SK-N-SH treated with all-trans-retinoic acid at 6 μM for 48 hours (cell line): ENCODE results near the gene WDR46.

Source experiments
- ARNTL ChIP-seq: fragments of 450-650 bp; formaldehyde crosslinking; IDR thresholded peaks from 2 replicates; pipeline ENCODE4 v1.5.0; 2020; ENCODE audit warnings: low read depth, mild to moderate bottlenecking, moderate library complexity, borderline replicate concordance
- CSDC2 ChIP-seq: fragments of 250-450 bp; sonication (Bioruptor Pico); IDR thresholded peaks from 2 replicates; pipeline ENCODE4 v1.5.0; 2020; ENCODE audit warnings: mild to moderate bottlenecking, moderate library complexity
- CSRNP3 ChIP-seq: fragments of 250-450 bp; sonication (Bioruptor Pico); IDR thresholded peaks from 2 replicates; pipeline ENCODE4 v1.5.1; 2021; ENCODE audit warnings: mild to moderate bottlenecking, moderate library complexity
- ESRRG ChIP-seq: fragments of 250-450 bp; sonication (Bioruptor Pico); IDR thresholded peaks from 2 replicates; pipeline ENCODE4 v1.6.1; 2021; ENCODE audit warnings: mild to moderate bottlenecking
- GLIS3 ChIP-seq: fragments of 250-450 bp; sonication (Bioruptor Pico); IDR thresholded peaks from 2 replicates; pipeline ENCODE4 v1.5.0; 2020; ENCODE audit warnings: mild to moderate bottlenecking, moderate library complexity
- ISL1 ChIP-seq: fragments of 250-450 bp; sonication (Bioruptor Pico); IDR thresholded peaks from 2 replicates; pipeline ENCODE4 v2.1.2; 2022; ENCODE audit warnings: mild to moderate bottlenecking, moderate library complexity
- PPARA ChIP-seq: fragments of 250-450 bp; sonication (Bioruptor Pico); IDR thresholded peaks from 2 replicates; pipeline ENCODE4 v1.5.0; 2020; ENCODE audit warnings: mild to moderate bottlenecking, borderline replicate concordance
- RARB ChIP-seq: fragments of 250-450 bp; sonication (Bioruptor Pico); IDR thresholded peaks from 2 replicates; pipeline ENCODE4 v1.8.0; 2021; ENCODE audit warnings: mild to moderate bottlenecking, moderate library complexity
- TCF4 ChIP-seq: fragments of 250-450 bp; sonication (Bioruptor Pico); IDR thresholded peaks from 2 replicates; pipeline ENCODE4 v1.8.0; 2021; ENCODE audit warnings: mild to moderate bottlenecking, moderate library complexity, borderline replicate concordance
- ZFP30 ChIP-seq: fragments of 450-650 bp; formaldehyde crosslinking; IDR thresholded peaks from 2 replicates; pipeline ENCODE4 v1.5.0; 2022; ENCODE audit warnings: mild to moderate bottlenecking, moderate library complexity
- ZNF565 ChIP-seq: fragments of 450-650 bp; formaldehyde crosslinking; conservative IDR thresholded peaks from 2 replicates; pipeline ENCODE4 v1.5.0; 2020; ENCODE audit warnings: low read depth, mild to moderate bottlenecking, moderate library complexity
- ZNF8 ChIP-seq: fragments of 450-650 bp; formaldehyde crosslinking; IDR thresholded peaks from 2 replicates; pipeline ENCODE4 v1.5.0; 2020; ENCODE audit warnings: mild to moderate bottlenecking, moderate library complexity
- TF ChIP-seq, protein P1 (sequence below): fragments of 250-450 bp; sonication (Bioruptor Pico); IDR thresholded peaks from 2 replicates; pipeline ENCODE4 v1.8.0; 2020; ENCODE audit warnings: mild to moderate bottlenecking, moderate library complexity, borderline replicate concordance
- TF ChIP-seq, protein P2 (sequence below): fragments of 250-450 bp; sonication (Bioruptor Pico); IDR thresholded peaks from 2 replicates; pipeline ENCODE4 v1.5.0; 2020; ENCODE audit warnings: mild to moderate bottlenecking, moderate library complexity

DNA sequence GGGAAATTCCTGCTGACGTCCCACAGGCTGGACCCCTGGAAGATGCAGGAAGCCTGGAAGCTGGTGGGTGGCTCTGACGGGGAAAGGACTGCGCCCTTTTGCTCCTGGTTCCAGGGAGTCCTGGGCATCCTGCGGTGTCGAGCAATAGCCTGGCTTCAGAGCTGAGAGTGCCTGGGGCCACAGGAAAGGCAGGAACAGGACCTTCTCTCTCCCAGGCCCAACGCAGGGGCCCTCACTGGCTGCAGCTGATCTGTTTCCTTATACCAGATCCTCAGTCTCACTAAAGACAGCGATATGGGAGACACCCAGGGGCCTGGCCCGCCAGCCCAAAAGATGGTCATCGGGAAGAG lies 10.7 kb downstream of the WDR46 start:
- no peak for TF ChIP-seq ESRRG (CRISPR knock-in tag)
- no peak for TF ChIP-seq RARB
- TF ChIP-seq TCF4 (CRISPR knock-in tag) = no peak
- no peak for TF ChIP-seq ARNTL (CRISPR knock-in tag)
- no peak for TF ChIP-seq CSDC2 (CRISPR knock-in tag)
- no peak for TF ChIP-seq CSRNP3 (CRISPR knock-in tag)
- TF ChIP-seq, protein P1, sequence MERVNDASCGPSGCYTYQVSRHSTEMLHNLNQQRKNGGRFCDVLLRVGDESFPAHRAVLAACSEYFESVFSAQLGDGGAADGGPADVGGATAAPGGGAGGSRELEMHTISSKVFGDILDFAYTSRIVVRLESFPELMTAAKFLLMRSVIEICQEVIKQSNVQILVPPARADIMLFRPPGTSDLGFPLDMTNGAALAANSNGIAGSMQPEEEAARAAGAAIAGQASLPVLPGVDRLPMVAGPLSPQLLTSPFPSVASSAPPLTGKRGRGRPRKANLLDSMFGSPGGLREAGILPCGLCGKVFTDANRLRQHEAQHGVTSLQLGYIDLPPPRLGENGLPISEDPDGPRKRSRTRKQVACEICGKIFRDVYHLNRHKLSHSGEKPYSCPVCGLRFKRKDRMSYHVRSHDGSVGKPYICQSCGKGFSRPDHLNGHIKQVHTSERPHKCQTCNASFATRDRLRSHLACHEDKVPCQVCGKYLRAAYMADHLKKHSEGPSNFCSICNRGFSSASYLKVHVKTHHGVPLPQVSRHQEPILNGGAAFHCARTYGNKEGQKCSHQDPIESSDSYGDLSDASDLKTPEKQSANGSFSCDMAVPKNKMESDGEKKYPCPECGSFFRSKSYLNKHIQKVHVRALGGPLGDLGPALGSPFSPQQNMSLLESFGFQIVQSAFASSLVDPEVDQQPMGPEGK (CRISPR knock-in tag) = no peak
- TF ChIP-seq PPARA (CRISPR knock-in tag) = no peak
- no peak for TF ChIP-seq ISL1
- TF ChIP-seq GLIS3 (CRISPR knock-in tag) = no peak
- TF ChIP-seq ZNF565 (CRISPR knock-in tag) = no peak
- no peak for TF ChIP-seq ZFP30 (CRISPR knock-in tag)
- no peak for TF ChIP-seq ZNF8
- TF ChIP-seq, protein P2, sequence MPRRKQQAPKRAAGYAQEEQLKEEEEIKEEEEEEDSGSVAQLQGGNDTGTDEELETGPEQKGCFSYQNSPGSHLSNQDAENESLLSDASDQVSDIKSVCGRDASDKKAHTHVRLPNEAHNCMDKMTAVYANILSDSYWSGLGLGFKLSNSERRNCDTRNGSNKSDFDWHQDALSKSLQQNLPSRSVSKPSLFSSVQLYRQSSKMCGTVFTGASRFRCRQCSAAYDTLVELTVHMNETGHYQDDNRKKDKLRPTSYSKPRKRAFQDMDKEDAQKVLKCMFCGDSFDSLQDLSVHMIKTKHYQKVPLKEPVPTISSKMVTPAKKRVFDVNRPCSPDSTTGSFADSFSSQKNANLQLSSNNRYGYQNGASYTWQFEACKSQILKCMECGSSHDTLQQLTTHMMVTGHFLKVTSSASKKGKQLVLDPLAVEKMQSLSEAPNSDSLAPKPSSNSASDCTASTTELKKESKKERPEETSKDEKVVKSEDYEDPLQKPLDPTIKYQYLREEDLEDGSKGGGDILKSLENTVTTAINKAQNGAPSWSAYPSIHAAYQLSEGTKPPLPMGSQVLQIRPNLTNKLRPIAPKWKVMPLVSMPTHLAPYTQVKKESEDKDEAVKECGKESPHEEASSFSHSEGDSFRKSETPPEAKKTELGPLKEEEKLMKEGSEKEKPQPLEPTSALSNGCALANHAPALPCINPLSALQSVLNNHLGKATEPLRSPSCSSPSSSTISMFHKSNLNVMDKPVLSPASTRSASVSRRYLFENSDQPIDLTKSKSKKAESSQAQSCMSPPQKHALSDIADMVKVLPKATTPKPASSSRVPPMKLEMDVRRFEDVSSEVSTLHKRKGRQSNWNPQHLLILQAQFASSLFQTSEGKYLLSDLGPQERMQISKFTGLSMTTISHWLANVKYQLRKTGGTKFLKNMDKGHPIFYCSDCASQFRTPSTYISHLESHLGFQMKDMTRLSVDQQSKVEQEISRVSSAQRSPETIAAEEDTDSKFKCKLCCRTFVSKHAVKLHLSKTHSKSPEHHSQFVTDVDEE = no peak
